Neural cell (in vitro differentiated cells): ENCODE measurements around the gene SVOP.

Experiments
- EP300 ChIP-seq: fragments of 450-650 bp; conservative IDR thresholded peaks from 2 replicates; pipeline ENCODE4 v1.6.1; 2014; ENCODE audit warnings: antibody characterized with exemption, mild to moderate bottlenecking, moderate library complexity; ENCODE audit not compliant: poor library complexity, severe bottlenecking
- EZH2 ChIP-seq: fragments of 200-600, 300-800 bp; shearing (Covaris generic), sonication (generic); IDR thresholded peaks from 2 replicates; pipeline ENCODE4 v1.6.1; 2014; ENCODE audit warnings: antibody characterized with exemption, low read length, borderline replicate concordance, mild to moderate bottlenecking; ENCODE audit not compliant: insufficient read depth, poor library complexity, severe bottlenecking
- MXI1 ChIP-seq: fragments of 450-650 bp; conservative IDR thresholded peaks from 2 replicates; pipeline ENCODE4 v1.6.1; 2014; ENCODE audit warnings: antibody characterized with exemption, mild to moderate bottlenecking; ENCODE audit not compliant: poor library complexity, severe bottlenecking
- POLR2AphosphoS5 ChIP-seq: IDR thresholded peaks from 2 replicates; pipeline ENCODE4 v1.6.1; 2012
- RAD21 ChIP-seq: fragments of 450-650 bp; conservative IDR thresholded peaks from 2 replicates; pipeline ENCODE4 v1.6.1; 2014; ENCODE audit warnings: antibody characterized with exemption, mild to moderate bottlenecking, moderate library complexity
- SMC3 ChIP-seq: fragments of 450-650 bp; conservative IDR thresholded peaks from 2 replicates; pipeline ENCODE4 v1.6.1; 2014; ENCODE audit warnings: antibody characterized with exemption, mild to moderate bottlenecking, moderate library complexity; ENCODE audit not compliant: poor library complexity
- TAF1 ChIP-seq: IDR thresholded peaks from 2 replicates; pipeline ENCODE4 v1.6.1; 2012; ENCODE audit warnings: low read depth
- TF ChIP-seq, protein P1 (sequence below): IDR thresholded peaks from 2 replicates; pipeline ENCODE4 v1.6.1; 2012; ENCODE audit warnings: borderline replicate concordance
- TF ChIP-seq, protein P2 (sequence below): fragments of 450-650 bp; IDR thresholded peaks from 2 replicates; pipeline ENCODE4 v1.5.1; 2014; ENCODE audit warnings: antibody characterized with exemption, mild to moderate bottlenecking, moderate library complexity; ENCODE audit not compliant: poor library complexity, severe bottlenecking

DNA sequence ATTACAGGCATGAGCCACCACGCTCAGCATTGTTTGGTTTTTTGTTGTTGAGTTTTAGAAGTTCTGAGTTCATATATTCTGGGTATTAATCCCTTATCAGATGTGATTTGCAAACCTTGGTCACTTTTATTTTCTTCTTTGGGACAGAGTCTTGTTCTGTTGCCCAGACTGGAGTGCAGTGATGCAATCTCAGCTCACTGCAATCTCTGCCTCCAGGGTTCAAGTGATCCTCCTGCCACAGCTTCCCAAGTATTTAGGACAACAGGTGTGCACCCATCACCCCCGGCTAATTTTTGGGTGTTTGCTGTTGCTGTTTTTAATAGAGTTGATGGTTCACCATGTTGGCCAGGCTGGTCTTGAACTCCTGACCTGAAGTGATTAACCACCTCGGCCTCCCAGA, 43.3 kb upstream of the SVOP start:
- TF ChIP-seq, protein P1, sequence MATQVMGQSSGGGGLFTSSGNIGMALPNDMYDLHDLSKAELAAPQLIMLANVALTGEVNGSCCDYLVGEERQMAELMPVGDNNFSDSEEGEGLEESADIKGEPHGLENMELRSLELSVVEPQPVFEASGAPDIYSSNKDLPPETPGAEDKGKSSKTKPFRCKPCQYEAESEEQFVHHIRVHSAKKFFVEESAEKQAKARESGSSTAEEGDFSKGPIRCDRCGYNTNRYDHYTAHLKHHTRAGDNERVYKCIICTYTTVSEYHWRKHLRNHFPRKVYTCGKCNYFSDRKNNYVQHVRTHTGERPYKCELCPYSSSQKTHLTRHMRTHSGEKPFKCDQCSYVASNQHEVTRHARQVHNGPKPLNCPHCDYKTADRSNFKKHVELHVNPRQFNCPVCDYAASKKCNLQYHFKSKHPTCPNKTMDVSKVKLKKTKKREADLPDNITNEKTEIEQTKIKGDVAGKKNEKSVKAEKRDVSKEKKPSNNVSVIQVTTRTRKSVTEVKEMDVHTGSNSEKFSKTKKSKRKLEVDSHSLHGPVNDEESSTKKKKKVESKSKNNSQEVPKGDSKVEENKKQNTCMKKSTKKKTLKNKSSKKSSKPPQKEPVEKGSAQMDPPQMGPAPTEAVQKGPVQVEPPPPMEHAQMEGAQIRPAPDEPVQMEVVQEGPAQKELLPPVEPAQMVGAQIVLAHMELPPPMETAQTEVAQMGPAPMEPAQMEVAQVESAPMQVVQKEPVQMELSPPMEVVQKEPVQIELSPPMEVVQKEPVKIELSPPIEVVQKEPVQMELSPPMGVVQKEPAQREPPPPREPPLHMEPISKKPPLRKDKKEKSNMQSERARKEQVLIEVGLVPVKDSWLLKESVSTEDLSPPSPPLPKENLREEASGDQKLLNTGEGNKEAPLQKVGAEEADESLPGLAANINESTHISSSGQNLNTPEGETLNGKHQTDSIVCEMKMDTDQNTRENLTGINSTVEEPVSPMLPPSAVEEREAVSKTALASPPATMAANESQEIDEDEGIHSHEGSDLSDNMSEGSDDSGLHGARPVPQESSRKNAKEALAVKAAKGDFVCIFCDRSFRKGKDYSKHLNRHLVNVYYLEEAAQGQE = no peak
- TF ChIP-seq POLR2AphosphoS5 (no peak), RAD21 (no peak), SMC3 (no peak), TAF1 (no peak), EZH2 (no peak), MXI1 (no peak), EP300 (no peak)
- TF ChIP-seq, protein P2, sequence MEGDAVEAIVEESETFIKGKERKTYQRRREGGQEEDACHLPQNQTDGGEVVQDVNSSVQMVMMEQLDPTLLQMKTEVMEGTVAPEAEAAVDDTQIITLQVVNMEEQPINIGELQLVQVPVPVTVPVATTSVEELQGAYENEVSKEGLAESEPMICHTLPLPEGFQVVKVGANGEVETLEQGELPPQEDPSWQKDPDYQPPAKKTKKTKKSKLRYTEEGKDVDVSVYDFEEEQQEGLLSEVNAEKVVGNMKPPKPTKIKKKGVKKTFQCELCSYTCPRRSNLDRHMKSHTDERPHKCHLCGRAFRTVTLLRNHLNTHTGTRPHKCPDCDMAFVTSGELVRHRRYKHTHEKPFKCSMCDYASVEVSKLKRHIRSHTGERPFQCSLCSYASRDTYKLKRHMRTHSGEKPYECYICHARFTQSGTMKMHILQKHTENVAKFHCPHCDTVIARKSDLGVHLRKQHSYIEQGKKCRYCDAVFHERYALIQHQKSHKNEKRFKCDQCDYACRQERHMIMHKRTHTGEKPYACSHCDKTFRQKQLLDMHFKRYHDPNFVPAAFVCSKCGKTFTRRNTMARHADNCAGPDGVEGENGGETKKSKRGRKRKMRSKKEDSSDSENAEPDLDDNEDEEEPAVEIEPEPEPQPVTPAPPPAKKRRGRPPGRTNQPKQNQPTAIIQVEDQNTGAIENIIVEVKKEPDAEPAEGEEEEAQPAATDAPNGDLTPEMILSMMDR = no peak
